NT2/D1 (cell line): Measurements from ENCODE around the gene SRCAP.

ENCODE experiments used
- DNase-seq: peaks from one replicate; pipeline ENCODE4 v3.0.0-alpha.2; 2011; ENCODE audit warnings: low read depth, low spot score
- H3K27me3 ChIP-seq: 2 replicates; pipeline ENCODE4 v1.6.0; 2011; ENCODE audit warnings: mild to moderate bottlenecking; ENCODE audit not compliant: insufficient read length, insufficient read depth
- H3K36me3 ChIP-seq: 2 replicates; pipeline ENCODE4 v1.6.1; 2011; ENCODE audit warnings: mild to moderate bottlenecking, low read length, mixed read lengths; ENCODE audit not compliant: insufficient read depth, insufficient read length
- H3K4me1 ChIP-seq: 2 replicates; pipeline ENCODE4 v1.5.1; 2011; ENCODE audit not compliant: insufficient read depth, insufficient read length
- H3K4me3 ChIP-seq: 2 replicates; pipeline ENCODE4 v1.5.1; 2011; ENCODE audit warnings: low read depth; ENCODE audit not compliant: insufficient read length
- H3K9ac ChIP-seq: 2 replicates; pipeline ENCODE4 v1.6.0; 2011; ENCODE audit warnings: low read depth; ENCODE audit not compliant: insufficient read length
- H3K9me3 ChIP-seq: 2 replicates; pipeline ENCODE4 v1.5.1; 2011; ENCODE audit warnings: mild to moderate bottlenecking, low read length; ENCODE audit not compliant: insufficient read depth
- SUZ12 ChIP-seq: IDR thresholded peaks from 2 replicates; pipeline ENCODE4 v1.6.1; 2011; ENCODE audit not compliant: insufficient read length, insufficient read depth; ENCODE audit errors: extremely low read depth
- YY1 ChIP-seq: IDR thresholded peaks from 2 replicates; pipeline ENCODE4 v1.6.1; 2011; ENCODE audit not compliant: insufficient read length, insufficient read depth
- ZNF274 ChIP-seq: IDR thresholded peaks from 2 replicates; pipeline ENCODE4 v1.6.1; 2011; ENCODE audit warnings: mild to moderate bottlenecking, low read depth, low read length

The SRCAP gene

DNA sequence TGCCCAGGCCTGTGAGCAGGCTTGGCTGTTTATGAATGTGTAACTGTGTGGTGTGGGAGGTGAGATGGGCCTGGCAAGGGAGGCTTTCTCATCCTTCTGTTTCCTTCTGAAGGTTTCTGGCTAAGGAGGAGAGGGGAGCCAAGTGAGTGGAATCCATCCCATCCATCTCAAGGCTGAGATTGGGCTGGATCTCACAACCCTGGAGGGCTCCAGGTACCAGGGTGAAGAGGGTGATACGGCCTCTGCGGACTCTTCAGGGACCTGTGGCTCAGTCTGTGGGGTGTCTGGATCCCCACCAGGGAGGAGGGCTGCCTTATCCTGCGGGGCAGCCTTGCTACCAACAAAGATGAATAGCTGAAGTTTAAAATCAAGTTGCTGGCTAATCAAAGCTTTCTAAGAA is 81.0 kb downstream of the SRCAP start:
- no peak overlapping the region for H3K9ac ChIP-seq
- no peak for DNase-seq
- H3K27me3 ChIP-seq, result no peaks in the 10 kb centered on the region
- peaks cover 17% of the 10 kb centered on the region for H3K4me1 ChIP-seq
- no peaks in the 10 kb centered on the region for H3K9me3 ChIP-seq
- peaks cover 73% of the 10 kb centered on the region for H3K36me3 ChIP-seq
- TF ChIP-seq SUZ12, result no peak
- TF ChIP-seq ZNF274, result no peak
- no peak for TF ChIP-seq YY1
- H3K4me3 ChIP-seq, result no peak overlapping the region

DNA sequence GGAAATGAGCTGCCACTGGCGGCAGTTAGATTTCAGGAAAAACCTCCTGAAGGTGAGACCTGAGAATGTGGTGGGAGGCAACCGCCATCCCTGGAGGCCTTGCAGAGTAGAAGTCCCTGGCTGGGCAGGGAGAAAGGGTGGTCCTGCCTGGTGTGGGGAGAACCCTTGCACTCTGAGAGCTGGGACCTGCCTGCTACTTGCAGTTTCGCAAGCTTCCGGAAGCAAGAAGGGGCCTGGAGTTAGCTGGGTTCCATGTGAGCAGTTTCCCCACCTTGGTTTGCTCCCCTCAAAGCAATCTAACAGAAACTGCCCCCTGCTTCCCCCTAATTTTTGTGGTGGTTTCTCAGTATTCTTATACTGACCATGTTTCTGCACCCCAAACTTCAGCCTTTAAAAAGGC is 81.6 kb downstream of the SRCAP start:
- no peaks in the 10 kb centered on the region for H3K27me3 ChIP-seq
- no peak for TF ChIP-seq SUZ12
- TF ChIP-seq YY1, result no peak
- TF ChIP-seq ZNF274, result no peak
- DNase-seq, result no peak
- no peak overlapping the region for H3K4me3 ChIP-seq
- peaks cover 17% of the 10 kb centered on the region for H3K4me1 ChIP-seq
- H3K9ac ChIP-seq, result no peak overlapping the region
- H3K9me3 ChIP-seq, result no peaks in the 10 kb centered on the region
- peaks cover 77% of the 10 kb centered on the region for H3K36me3 ChIP-seq

- no peak for DNase-seq
- Histone ChIP-seq H3K4me1 (peaks cover 15% of the 10 kb centered on the region), H3K9me3 (no peaks in the 10 kb centered on the region), H3K36me3 (peaks cover 76% of the 10 kb centered on the region), H3K4me3 (no peak overlapping the region), H3K9ac (no peak overlapping the region), H3K27me3 (no peaks in the 10 kb centered on the region)
- no peak for TF ChIP-seq SUZ12
- TF ChIP-seq YY1, result no peak
- TF ChIP-seq ZNF274, result no peak
Observed at GRCh38 chr16:30782486-30783279, 83.7 kb downstream of the SRCAP start.

DNA sequence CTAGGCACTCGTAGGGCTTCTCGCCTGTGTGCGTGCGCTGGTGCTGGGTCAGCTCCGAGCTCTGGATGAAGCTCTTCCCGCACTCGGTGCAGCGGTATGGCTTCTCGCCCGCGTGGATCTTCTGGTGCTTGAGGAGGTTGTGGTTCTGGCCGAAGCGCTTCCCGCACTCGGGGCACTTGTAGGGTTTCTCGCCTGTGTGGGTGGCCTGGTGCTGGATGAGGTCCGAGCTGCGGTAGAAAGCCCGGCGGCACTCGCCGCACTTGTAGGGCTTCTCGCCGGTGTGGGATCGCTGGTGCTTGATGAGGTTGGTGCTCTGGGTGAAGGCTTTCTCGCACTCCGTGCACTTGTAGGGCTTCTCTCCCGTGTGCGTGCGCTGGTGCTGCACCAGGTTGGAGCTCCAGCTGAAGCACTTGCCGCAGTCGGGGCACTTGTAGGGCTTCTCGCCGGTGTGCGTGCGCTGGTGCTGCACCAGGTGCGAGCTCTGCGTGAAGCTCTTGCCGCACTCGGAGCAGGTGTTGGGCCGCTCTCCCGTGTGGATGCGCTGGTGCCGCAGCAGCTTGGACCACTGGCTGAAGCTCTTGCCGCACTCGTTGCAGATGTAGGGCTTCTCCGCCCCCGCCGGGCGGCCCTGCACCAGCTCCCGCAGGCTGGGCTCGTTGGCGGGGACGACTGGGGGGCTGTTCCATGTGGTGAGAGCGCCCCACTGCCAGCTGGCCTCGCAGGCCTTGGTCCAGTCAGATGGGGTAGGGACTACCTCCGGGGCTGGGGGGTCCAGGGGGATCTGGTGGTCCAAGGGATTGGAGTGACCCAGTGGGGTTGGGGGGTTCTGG is 84.5 kb downstream of the SRCAP start:
- H3K4me3 ChIP-seq, result no peak overlapping the region
- no peak for TF ChIP-seq SUZ12
- TF ChIP-seq ZNF274, result no peak
- no peak for TF ChIP-seq YY1
- peaks cover 70% of the 10 kb centered on the region for H3K36me3 ChIP-seq

DNA sequence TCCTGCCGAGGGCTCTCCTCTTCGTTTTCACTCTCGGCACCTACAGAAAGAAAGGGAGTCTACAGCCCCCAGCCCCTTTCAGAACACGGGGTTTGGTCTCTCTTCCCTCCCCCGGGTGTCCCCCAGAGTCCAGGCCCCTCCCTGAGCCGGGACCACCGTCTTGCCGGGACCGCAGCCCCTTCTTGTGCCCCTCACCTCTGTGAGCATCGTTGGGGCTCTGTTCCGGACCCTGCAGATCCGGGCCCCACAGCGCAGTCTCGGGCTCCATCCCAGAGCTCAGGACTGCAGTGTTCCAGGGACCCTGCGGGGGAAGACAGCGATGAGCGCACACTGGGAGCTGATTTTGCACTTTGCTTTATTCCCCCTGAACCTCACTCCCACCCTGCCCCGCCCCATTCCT is 85.2 kb downstream of the SRCAP start:
- Histone ChIP-seq H3K9me3 (no peaks in the 10 kb centered on the region), H3K4me1 (peaks cover 5% of the 10 kb centered on the region), H3K9ac (no peak overlapping the region), H3K4me3 (no peak overlapping the region), H3K27me3 (no peaks in the 10 kb centered on the region), H3K36me3 (peaks cover 63% of the 10 kb centered on the region)
- DNase-seq, result no peak
- TF ChIP-seq ZNF274 (no peak), YY1 (no peak), SUZ12 (no peak)

More for the DNA sequence above, 84.5 kb downstream of the SRCAP start:
- Histone ChIP-seq H3K9me3 (no peaks in the 10 kb centered on the region), H3K9ac (no peak overlapping the region), H3K4me1 (peaks cover 9% of the 10 kb centered on the region), H3K27me3 (no peaks in the 10 kb centered on the region)
- DNase-seq, result no peak

GRCh38 chr16:30785126-30786106 is 86.4 kb downstream of the SRCAP start:
- Histone ChIP-seq H3K9ac (peak overlapping the region; percentile 97), H3K4me3 (peak overlapping the region; percentile 87), H3K27me3 (no peaks in the 10 kb centered on the region), H3K4me1 (peaks cover 2% of the 10 kb centered on the region), H3K36me3 (peaks cover 52% of the 10 kb centered on the region), H3K9me3 (no peaks in the 10 kb centered on the region)
- TF ChIP-seq ZNF274 (no peak), SUZ12 (no peak), YY1 (no peak)
- no peak for DNase-seq
